OCI-LY3 (cell line): Measurements from ENCODE around the gene GPATCH3.

Source experiments
- H2AFZ ChIP-seq: fragments of 200-600, 300-600 bp; shearing (Covaris generic); 2 replicates; pipeline ENCODE4 v1.6.0; 2014; ENCODE audit warnings: antibody characterized with exemption, low read depth, low read length
- H3K27ac ChIP-seq: fragments of 200-600, 300-600 bp; sonication (generic); 2 replicates; pipeline ENCODE4 v1.5.1; 2014; ENCODE audit warnings: mild to moderate bottlenecking, low read length, moderate library complexity, mixed read lengths
- H3K27me3 ChIP-seq: fragments of 200-600, 300-600 bp; sonication (generic); 2 replicates; pipeline ENCODE4 v1.6.1; 2014; ENCODE audit warnings: low read depth, low read length, mixed read lengths
- H3K36me3 ChIP-seq: fragments of 200-600, 300-600 bp; sonication (generic); replicated peaks from 2 replicates; pipeline ENCODE3; 2014; ENCODE audit warnings: low read depth, low read length, mixed read lengths
- H3K4me1 ChIP-seq: fragments of 300-600, 200-600 bp; sonication (generic); 2 replicates; pipeline ENCODE4 v1.6.1; 2014; ENCODE audit warnings: low read length, mixed read lengths
- H3K4me2 ChIP-seq: fragments of 200-600, 300-600 bp; sonication (generic); 2 replicates; pipeline ENCODE4 v1.6.1; 2014; ENCODE audit warnings: low read length, mixed read lengths
- H3K4me3 ChIP-seq: fragments of 300-600, 200-600 bp; sonication (generic); 2 replicates; pipeline ENCODE4 v1.5.1; 2014; ENCODE audit warnings: antibody characterized with exemption, mild to moderate bottlenecking, low read length, moderate library complexity
- H3K79me2 ChIP-seq: fragments of 300-600, 200-600 bp; shearing (Covaris generic); 2 replicates; pipeline ENCODE4 v1.6.1; 2014; ENCODE audit warnings: mild to moderate bottlenecking, low read length, mixed read lengths
- H3K9ac ChIP-seq: fragments of 300-600, 200-600 bp; shearing (Covaris generic); 2 replicates; pipeline ENCODE4 v1.6.0; 2014; ENCODE audit warnings: mild to moderate bottlenecking, low read length, moderate library complexity
- H3K9me3 ChIP-seq: fragments of 200-600, 300-600 bp; shearing (Covaris generic); 2 replicates; pipeline ENCODE4 v1.6.1; 2014; ENCODE audit warnings: low read length, mixed read lengths; ENCODE audit not compliant: insufficient read depth
- H4K20me1 ChIP-seq: fragments of 200-600, 300-600 bp; sonication (generic); 2 replicates; pipeline ENCODE4 v1.6.1; 2016; ENCODE audit warnings: low read length, mixed read lengths; ENCODE audit not compliant: insufficient read depth
- EZH2phosphoT487 ChIP-seq: fragments of 200-600 bp; shearing (Covaris generic); IDR thresholded peaks from 2 replicates; pipeline ENCODE4 v1.6.1; 2018; ENCODE audit warnings: antibody characterized with exemption, mixed run types, low read depth
- TF ChIP-seq, protein P1 (sequence below): fragments of 200-600, 300-600 bp; sonication (generic); IDR thresholded peaks from 2 replicates; pipeline ENCODE4 v1.5.1; 2014; ENCODE audit warnings: antibody characterized with exemption, low read length, low read depth

GPATCH3 gene

DNA sequence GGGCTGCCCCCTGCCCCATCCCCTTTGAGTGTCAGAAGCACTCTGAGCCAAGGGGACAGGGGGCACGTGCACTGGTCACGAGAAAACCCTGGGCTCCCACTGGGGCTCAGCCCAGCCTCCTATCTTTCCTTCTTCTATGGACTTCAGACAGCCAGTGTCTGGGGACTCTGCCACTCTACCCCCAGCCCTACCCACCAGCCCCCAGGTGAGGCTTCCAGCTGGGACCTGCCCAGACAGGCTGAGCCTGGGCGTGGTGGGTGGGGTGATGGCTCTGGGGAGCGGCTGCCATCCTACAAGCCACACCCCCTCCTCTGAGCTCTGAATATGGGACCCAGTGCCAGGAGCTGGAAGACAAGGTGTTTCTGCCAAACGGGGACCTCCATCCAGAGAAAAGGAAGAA lies 45.4 kb downstream of the GPATCH3 start:
- no peaks in the 10 kb centered on the region for H3K9me3 ChIP-seq
- TF ChIP-seq EZH2phosphoT487 = no peak
- TF ChIP-seq, protein P1, sequence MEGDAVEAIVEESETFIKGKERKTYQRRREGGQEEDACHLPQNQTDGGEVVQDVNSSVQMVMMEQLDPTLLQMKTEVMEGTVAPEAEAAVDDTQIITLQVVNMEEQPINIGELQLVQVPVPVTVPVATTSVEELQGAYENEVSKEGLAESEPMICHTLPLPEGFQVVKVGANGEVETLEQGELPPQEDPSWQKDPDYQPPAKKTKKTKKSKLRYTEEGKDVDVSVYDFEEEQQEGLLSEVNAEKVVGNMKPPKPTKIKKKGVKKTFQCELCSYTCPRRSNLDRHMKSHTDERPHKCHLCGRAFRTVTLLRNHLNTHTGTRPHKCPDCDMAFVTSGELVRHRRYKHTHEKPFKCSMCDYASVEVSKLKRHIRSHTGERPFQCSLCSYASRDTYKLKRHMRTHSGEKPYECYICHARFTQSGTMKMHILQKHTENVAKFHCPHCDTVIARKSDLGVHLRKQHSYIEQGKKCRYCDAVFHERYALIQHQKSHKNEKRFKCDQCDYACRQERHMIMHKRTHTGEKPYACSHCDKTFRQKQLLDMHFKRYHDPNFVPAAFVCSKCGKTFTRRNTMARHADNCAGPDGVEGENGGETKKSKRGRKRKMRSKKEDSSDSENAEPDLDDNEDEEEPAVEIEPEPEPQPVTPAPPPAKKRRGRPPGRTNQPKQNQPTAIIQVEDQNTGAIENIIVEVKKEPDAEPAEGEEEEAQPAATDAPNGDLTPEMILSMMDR = no peak
- no peak overlapping the region for H3K9ac ChIP-seq
- no peak overlapping the region for H3K4me3 ChIP-seq
- no peak overlapping the region for H2AFZ ChIP-seq
- H3K4me2 ChIP-seq = no peak overlapping the region
- H3K4me1 ChIP-seq = no peaks in the 10 kb centered on the region
- H3K79me2 ChIP-seq = no peaks in the 10 kb centered on the region
- H4K20me1 ChIP-seq = no peaks in the 10 kb centered on the region
- no peaks in the 10 kb centered on the region for H3K27me3 ChIP-seq
- H3K27ac ChIP-seq = no peak overlapping the region
- H3K36me3 ChIP-seq = peaks cover 26% of the 10 kb centered on the region

DNA sequence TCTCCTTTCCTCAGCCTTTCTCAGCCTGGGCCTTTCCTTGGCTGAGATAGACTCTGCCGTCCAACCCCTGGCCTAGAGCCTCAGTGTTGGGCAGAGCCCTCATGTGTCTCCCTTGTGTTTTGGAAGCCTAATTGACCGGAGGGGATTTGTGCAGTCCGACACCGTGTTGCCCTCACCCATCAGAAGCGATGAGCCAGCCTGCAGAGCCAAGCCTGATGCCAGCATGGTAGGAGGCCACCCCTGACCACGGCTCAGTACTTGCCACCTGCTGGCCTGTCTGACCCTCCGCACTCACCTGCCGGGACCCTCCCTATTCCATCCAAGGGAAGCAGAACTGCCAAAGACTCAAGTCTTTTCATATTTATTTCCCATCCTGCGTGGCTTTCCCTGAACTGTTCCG lies 46.7 kb downstream of the GPATCH3 start:
- TF ChIP-seq, protein P1 = no peak
- TF ChIP-seq EZH2phosphoT487 = no peak
- H3K79me2 ChIP-seq = no peaks in the 10 kb centered on the region
- no peaks in the 10 kb centered on the region for H3K27me3 ChIP-seq
- no peak overlapping the region for H3K27ac ChIP-seq
- H3K9ac ChIP-seq = no peak overlapping the region
- H4K20me1 ChIP-seq = no peaks in the 10 kb centered on the region
- no peak overlapping the region for H3K4me3 ChIP-seq
- no peak overlapping the region for H2AFZ ChIP-seq
- no peaks in the 10 kb centered on the region for H3K4me1 ChIP-seq
- H3K9me3 ChIP-seq = no peaks in the 10 kb centered on the region
- H3K36me3 ChIP-seq = peaks cover 26% of the 10 kb centered on the region
- no peak overlapping the region for H3K4me2 ChIP-seq

DNA sequence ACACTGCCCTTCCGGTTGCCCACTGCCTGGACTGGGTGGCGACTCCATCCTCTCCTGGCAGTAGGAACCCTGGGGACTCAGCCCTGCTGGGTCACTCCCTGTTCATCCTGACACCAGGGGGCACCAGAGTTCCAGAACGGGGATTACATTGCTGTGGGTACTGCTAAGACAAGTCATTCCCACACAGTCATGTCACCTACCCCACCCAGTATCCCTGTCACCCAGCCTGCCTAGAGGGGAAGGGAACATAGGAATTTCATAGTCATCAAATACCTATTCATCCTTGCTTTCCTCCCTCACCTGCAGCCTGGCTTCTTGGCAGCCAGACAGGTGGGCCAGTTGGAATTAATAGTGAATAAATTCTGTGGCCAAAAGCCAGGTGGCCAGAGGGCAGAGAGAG lies 47.1 kb downstream of the GPATCH3 start:
- H3K36me3 ChIP-seq = peaks cover 26% of the 10 kb centered on the region
- no peak for TF ChIP-seq EZH2phosphoT487
- TF ChIP-seq, protein P1 = peak; percentile 63
- no peak overlapping the region for H3K4me3 ChIP-seq
- H4K20me1 ChIP-seq = no peaks in the 10 kb centered on the region
- H3K9me3 ChIP-seq = no peaks in the 10 kb centered on the region
- H3K27me3 ChIP-seq = no peaks in the 10 kb centered on the region
- H3K4me2 ChIP-seq = no peak overlapping the region
- H3K27ac ChIP-seq = no peak overlapping the region
- H3K4me1 ChIP-seq = no peaks in the 10 kb centered on the region
- H3K9ac ChIP-seq = no peak overlapping the region
- H3K79me2 ChIP-seq = no peaks in the 10 kb centered on the region
- no peak overlapping the region for H2AFZ ChIP-seq

DNA sequence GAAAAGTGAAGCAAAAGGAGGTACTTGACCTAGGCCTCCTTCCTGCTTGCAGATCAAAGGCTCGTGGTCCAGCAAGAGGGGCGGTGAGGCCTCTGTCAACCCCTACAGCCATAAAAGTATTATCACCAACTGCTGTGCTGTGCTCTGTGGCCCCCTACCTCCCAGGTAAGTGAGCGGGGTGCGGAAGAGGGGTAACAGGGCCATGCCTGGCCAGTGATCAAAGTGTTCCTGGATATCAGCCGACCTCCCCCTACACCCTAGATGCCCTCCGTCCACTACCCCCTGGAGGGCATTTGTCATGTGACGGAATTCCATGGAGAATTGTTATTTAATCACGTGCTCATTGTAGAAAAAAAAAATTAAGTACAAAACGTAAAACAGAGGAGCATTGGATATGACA lies 47.6 kb downstream of the GPATCH3 start:
- no peaks in the 10 kb centered on the region for H3K9me3 ChIP-seq
- H2AFZ ChIP-seq = no peak overlapping the region
- H3K9ac ChIP-seq = no peak overlapping the region
- TF ChIP-seq, protein P1 = no peak
- no peak for TF ChIP-seq EZH2phosphoT487
- no peak overlapping the region for H3K4me3 ChIP-seq
- H3K4me1 ChIP-seq = no peaks in the 10 kb centered on the region
- no peaks in the 10 kb centered on the region for H3K27me3 ChIP-seq
- H3K4me2 ChIP-seq = no peak overlapping the region
- H3K79me2 ChIP-seq = no peaks in the 10 kb centered on the region
- H4K20me1 ChIP-seq = no peaks in the 10 kb centered on the region
- H3K27ac ChIP-seq = no peak overlapping the region
- H3K36me3 ChIP-seq = peaks cover 26% of the 10 kb centered on the region
